ENCODE data around the gene PTPRH.

DNA sequence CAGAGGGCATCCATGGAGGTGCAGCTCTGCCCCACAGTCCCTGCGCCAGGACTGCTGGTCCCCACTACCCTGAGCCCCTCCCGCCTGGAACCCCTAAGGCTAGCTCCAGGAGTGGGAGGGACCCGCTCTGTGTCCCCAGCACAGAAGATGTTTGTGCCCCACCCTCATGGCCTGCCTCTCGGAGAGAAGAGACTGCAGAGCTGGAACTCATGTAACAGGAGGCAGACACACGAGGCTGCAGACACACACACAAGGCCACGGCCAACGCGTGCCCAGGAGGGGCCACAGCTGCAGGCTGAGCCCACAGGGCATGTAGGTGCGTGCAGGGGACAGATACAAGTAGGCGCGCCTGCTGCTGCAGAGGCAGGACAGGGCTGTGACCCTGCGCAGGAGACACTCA is 29.7 kb upstream of the PTPRH start:
- TF ChIP-seq, protein P1, sequence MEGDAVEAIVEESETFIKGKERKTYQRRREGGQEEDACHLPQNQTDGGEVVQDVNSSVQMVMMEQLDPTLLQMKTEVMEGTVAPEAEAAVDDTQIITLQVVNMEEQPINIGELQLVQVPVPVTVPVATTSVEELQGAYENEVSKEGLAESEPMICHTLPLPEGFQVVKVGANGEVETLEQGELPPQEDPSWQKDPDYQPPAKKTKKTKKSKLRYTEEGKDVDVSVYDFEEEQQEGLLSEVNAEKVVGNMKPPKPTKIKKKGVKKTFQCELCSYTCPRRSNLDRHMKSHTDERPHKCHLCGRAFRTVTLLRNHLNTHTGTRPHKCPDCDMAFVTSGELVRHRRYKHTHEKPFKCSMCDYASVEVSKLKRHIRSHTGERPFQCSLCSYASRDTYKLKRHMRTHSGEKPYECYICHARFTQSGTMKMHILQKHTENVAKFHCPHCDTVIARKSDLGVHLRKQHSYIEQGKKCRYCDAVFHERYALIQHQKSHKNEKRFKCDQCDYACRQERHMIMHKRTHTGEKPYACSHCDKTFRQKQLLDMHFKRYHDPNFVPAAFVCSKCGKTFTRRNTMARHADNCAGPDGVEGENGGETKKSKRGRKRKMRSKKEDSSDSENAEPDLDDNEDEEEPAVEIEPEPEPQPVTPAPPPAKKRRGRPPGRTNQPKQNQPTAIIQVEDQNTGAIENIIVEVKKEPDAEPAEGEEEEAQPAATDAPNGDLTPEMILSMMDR (IDR thresholded peaks at IDR 0.05): no peak
- TF ChIP-seq ZFX (IDR thresholded peaks at IDR 0.05; ENCODE audit: borderline replicate concordance): no peak
